Neural cell (in vitro differentiated cells): ENCODE data around the gene OAF.

Source experiments
- EZH2 ChIP-seq: fragments of 200-600, 300-800 bp; shearing (Covaris generic), sonication (generic); IDR thresholded peaks from 2 replicates; pipeline ENCODE4 v1.6.1; 2014; ENCODE audit warnings: antibody characterized with exemption, low read length, borderline replicate concordance, mild to moderate bottlenecking; ENCODE audit not compliant: insufficient read depth, poor library complexity, severe bottlenecking
- POLR2AphosphoS5 ChIP-seq: IDR thresholded peaks from 2 replicates; pipeline ENCODE4 v1.6.1; 2012
- REST ChIP-seq: IDR thresholded peaks from 2 replicates; pipeline ENCODE4 v1.6.1; 2012; ENCODE audit warnings: borderline replicate concordance

- no peak for TF ChIP-seq REST
- TF ChIP-seq POLR2AphosphoS5 = no peak
- no peak for TF ChIP-seq EZH2
Measured at GRCh38 chr11:120184371-120184945, 26.4 kb upstream of the OAF start.
